K562 (cell line): ENCODE measurements around the gene SFN. TPM values are rescaled to one million over a fixed set of nuclear protein-coding genes. Genes with fewer than 3 reads are reported as not detected.

Experiments used
- CBFA2T2 ChIP-seq: fragments of 450-650 bp; conservative IDR thresholded peaks from 2 replicates; pipeline ENCODE4 v1.6.1; 2017; ENCODE audit warnings: mild to moderate bottlenecking
- CEBPG ChIP-seq, 3 experiments: fragments of 200-800 bp in 1 of 3; sonication (Bioruptor generic) in 1 of 3; sonication (generic) in 1 of 3; formaldehyde crosslinking in 1 of 3; IDR thresholded peaks in 2 of 3; conservative IDR thresholded peaks in 1 of 3; 2 replicates each; pipeline versions ENCODE4 v1.6.1 to v1.8.0; 2016 to 2022; ENCODE audit warnings: missing compliant biosample characterization in 2 of 3, missing genetic modification characterization in 2 of 3, mild to moderate bottlenecking in 1 of 3, missing genetic modification reagents in 1 of 3
- CUX1 ChIP-seq: fragments of 200-800 bp; sonication (Bioruptor generic); IDR thresholded peaks from 2 replicates; pipeline ENCODE4 v1.6.1; 2016; ENCODE audit warnings: missing genetic modification characterization, missing compliant biosample characterization
- DDX20 ChIP-seq: fragments of 450-650 bp; IDR thresholded peaks from 2 replicates; pipeline ENCODE4 v1.6.1; 2016; ENCODE audit warnings: missing genetic modification characterization, low read depth, mild to moderate bottlenecking, missing compliant biosample characterization, moderate library complexity
- EGR1 ChIP-seq: fragments of 450-650 bp; conservative IDR thresholded peaks from 2 replicates; pipeline ENCODE4 v1.6.1; 2017; ENCODE audit warnings: mild to moderate bottlenecking
- EP400 ChIP-seq: fragments of 450-650 bp; IDR thresholded peaks from 2 replicates; pipeline ENCODE4 v1.6.1; 2017; ENCODE audit warnings: antibody characterized with exemption, mild to moderate bottlenecking, moderate library complexity
- GTF2A2 ChIP-seq: IDR thresholded peaks from 2 replicates; pipeline ENCODE4 v1.6.1; 2016; ENCODE audit warnings: mild to moderate bottlenecking, missing genetic modification characterization, missing compliant biosample characterization
- SMAD1 ChIP-seq: fragments of 150-350 bp; IDR thresholded peaks from 2 replicates; pipeline ENCODE4 v1.6.1; 2014; ENCODE audit warnings: low read length, low read depth; ENCODE audit not compliant: partially characterized antibody
- TBP ChIP-seq: optimal IDR thresholded peaks from 2 replicates; pipeline ENCODE3; 2011; ENCODE audit warnings: low read depth, low read length, improper control_type of control experiment
- TRIM24 ChIP-seq, 2 experiments: fragments of 450-650 bp; IDR thresholded peaks; 2 replicates each; pipeline ENCODE4 v1.6.1; 2016
- ZBED1 ChIP-seq: IDR thresholded peaks from 2 replicates; pipeline ENCODE4 v1.6.1; 2014
- ZFX ChIP-seq: sonication (generic); formaldehyde crosslinking; IDR thresholded peaks from 2 replicates; pipeline ENCODE4 v1.8.0; 2022; ENCODE audit warnings: mild to moderate bottlenecking, missing genetic modification reagents, moderate library complexity
- ZNF586 ChIP-seq: fragments of 450-650 bp; formaldehyde crosslinking; conservative IDR thresholded peaks from 2 replicates; pipeline ENCODE4 v1.4.0; 2020; ENCODE audit warnings: mild to moderate bottlenecking, moderate library complexity
- ZNF764 ChIP-seq: fragments of 250-450 bp; sonication (Bioruptor Pico); IDR thresholded peaks from 2 replicates; pipeline ENCODE4 v1.4.0; 2020; ENCODE audit warnings: low read depth, mild to moderate bottlenecking, moderate library complexity
- polyA plus RNA-seq, 8 experiments: library from polyadenylated mRNA; depleted of rRNA in 4 of 8; stranded (reverse) in 5 of 8; unstranded in 3 of 8; fragments of >200 nt; fragmentation: Nextera tagmentation in 2 of 8; fragmentation: Illumina TruSeq in 1 of 8; extraction: Ambion mirVana in 2 of 8; extraction: Trizol in 1 of 8; gene quantifications; 2 replicates each; pipeline versions ENCODE4 v1.2.1 to v1.2.3, GENCODE V29; 2011 to 2014; ENCODE audit warnings: inconsistent platforms in 1 of 8, missing spikeins in 1 of 8
- total RNA-seq, 7 experiments: library from RNA; depleted of rRNA in 6 of 7; stranded (reverse); fragments of >200 nt in 6 of 7; fragmentation: Illumina TruSeq in 2 of 7; extraction: Trizol in 2 of 7; gene quantifications; 2 replicates each; pipeline versions ENCODE4 v1.2.1 to v1.2.3, GENCODE V29; 2011 to 2021; ENCODE audit warnings: low replicate concordance in 1 of 7
- TF ChIP-seq, protein P1 (sequence below): sonication (generic); formaldehyde crosslinking; IDR thresholded peaks from 2 replicates; pipeline ENCODE4 v1.8.0; 2022; ENCODE audit warnings: missing genetic modification reagents, mild to moderate bottlenecking, moderate library complexity, borderline replicate concordance
- TF ChIP-seq, protein P2 (sequence below), 2 experiments: fragments of 250-450 bp in 1 of 2; fragments of 450-650 bp in 1 of 2; sonication (Bioruptor Pico) in 1 of 2; IDR thresholded peaks; 2 replicates each; pipeline versions ENCODE4 v1.6.1 to v1.8.0; 2016 to 2021; ENCODE audit warnings: mild to moderate bottlenecking in 2 of 2, moderate library complexity in 2 of 2, missing compliant biosample characterization in 1 of 2, missing genetic modification characterization in 1 of 2
- TF ChIP-seq, protein P3 (sequence below): sonication (generic); formaldehyde crosslinking; IDR thresholded peaks from 2 replicates; pipeline ENCODE4 v1.9.0; 2022; ENCODE audit warnings: mild to moderate bottlenecking, missing genetic modification reagents

The SFN gene
- total and polyA plus RNA-seq, 9 of the 15 experiments (the other 6 are each of a cell fraction or from before 2014, with no cell fraction given): 0.10 to 3.8 (median 2.0) TPM

- no peak for TF ChIP-seq ZNF586
- TF ChIP-seq, protein P1, sequence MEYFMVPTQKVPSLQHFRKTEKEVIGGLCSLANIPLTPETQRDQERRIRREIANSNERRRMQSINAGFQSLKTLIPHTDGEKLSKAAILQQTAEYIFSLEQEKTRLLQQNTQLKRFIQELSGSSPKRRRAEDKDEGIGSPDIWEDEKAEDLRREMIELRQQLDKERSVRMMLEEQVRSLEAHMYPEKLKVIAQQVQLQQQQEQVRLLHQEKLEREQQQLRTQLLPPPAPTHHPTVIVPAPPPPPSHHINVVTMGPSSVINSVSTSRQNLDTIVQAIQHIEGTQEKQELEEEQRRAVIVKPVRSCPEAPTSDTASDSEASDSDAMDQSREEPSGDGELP (CRISPR knock-in tag): peak; percentile 85
- TF ChIP-seq GTF2A2: no peak
- TF ChIP-seq DDX20: no peak
- TF ChIP-seq EP400: no peak
- TF ChIP-seq, protein P2, sequence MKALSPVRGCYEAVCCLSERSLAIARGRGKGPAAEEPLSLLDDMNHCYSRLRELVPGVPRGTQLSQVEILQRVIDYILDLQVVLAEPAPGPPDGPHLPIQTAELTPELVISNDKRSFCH (CRISPR knock-in tag; IDR thresholded peaks at IDR 0.05): no peak
- TF ChIP-seq, protein P2 (tag; IDR thresholded peaks at IDR 0.05): no peak
- TF ChIP-seq CBFA2T2: peak; percentile 32; the same call in 1 of the 2 replicates
- TF ChIP-seq EGR1: peak; percentile 57; the same call in 1 of the 2 replicates
- TF ChIP-seq CEBPG (CRISPR knock-in tag; IDR thresholded peaks at IDR 0.05): no peak
- TF ChIP-seq CEBPG (tag; conservative IDR thresholded peaks at IDR 0.05 in 1 of 2, IDR thresholded peaks at IDR 0.05 in 1 of 2): no peak
- no peak for TF ChIP-seq CUX1 (CRISPR knock-in tag)
- TF ChIP-seq, protein P3, sequence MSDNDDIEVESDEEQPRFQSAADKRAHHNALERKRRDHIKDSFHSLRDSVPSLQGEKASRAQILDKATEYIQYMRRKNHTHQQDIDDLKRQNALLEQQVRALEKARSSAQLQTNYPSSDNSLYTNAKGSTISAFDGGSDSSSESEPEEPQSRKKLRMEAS (CRISPR knock-in tag): peak; percentile 17
- TF ChIP-seq TRIM24 (IDR thresholded peaks at IDR 0.05): no peak
- TF ChIP-seq ZNF764 (CRISPR knock-in tag): no peak
- no peak for TF ChIP-seq ZBED1
- peak; percentile 40 for TF ChIP-seq ZFX (CRISPR knock-in tag)
- peak; percentile 79 for TF ChIP-seq SMAD1
- TF ChIP-seq TBP: no peak
Observed at GRCh38 chr1:26862781-26863684, at the start of gene SFN (continued).
